Gastroesophageal sphincter (tissue), 3 donors: ENCODE measurements around the gene FBXW10.
"Not testable (repeated sequence)": the region's sequence is repeated elsewhere in the genome, so short reads cannot be mapped to it uniquely, and the experiment has no call there.

Experiments used
- POLR2A ChIP-seq, 2 donors: fragments of 450-650 bp; IDR thresholded peaks; one replicate each; pipeline ENCODE4 v1.6.1; 2017; ENCODE audit warnings: antibody characterized with exemption in 2 of 2, mild to moderate bottlenecking in 2 of 2, moderate library complexity in 1 of 2
- TF ChIP-seq, protein P1 (sequence below), 4 experiments: fragments of 200-600 bp in 2 of 4; fragments of 450-650 bp in 2 of 4; sonication (generic) in 1 of 4; IDR thresholded peaks; one replicate each; pipeline ENCODE4 v1.5.1; 2017 to 2019; ENCODE audit warnings: antibody characterized with exemption in 4 of 4, mild to moderate bottlenecking in 2 of 4, moderate library complexity in 2 of 4

DNA sequence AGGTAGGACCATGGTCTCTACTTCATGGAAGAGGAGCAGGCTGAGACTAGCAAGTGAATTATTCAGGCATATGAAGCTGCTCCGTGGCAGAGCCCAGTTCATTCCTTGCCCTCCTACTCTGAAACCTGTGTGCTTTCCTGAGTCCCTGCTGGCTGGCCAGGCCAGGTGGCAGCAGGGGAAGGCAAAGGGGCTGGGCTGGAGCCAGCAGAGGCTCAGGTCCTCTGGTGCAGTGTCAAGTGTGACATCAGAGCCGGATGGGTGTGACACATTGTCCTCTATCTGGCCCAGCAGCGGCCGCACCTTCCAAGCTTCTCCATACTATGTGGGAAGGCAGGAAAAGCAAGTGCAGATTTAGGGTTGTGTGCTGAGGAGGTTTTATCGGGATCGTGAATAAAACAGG, 2.6 kb upstream of the FBXW10 start:
- TF ChIP-seq, protein P1, sequence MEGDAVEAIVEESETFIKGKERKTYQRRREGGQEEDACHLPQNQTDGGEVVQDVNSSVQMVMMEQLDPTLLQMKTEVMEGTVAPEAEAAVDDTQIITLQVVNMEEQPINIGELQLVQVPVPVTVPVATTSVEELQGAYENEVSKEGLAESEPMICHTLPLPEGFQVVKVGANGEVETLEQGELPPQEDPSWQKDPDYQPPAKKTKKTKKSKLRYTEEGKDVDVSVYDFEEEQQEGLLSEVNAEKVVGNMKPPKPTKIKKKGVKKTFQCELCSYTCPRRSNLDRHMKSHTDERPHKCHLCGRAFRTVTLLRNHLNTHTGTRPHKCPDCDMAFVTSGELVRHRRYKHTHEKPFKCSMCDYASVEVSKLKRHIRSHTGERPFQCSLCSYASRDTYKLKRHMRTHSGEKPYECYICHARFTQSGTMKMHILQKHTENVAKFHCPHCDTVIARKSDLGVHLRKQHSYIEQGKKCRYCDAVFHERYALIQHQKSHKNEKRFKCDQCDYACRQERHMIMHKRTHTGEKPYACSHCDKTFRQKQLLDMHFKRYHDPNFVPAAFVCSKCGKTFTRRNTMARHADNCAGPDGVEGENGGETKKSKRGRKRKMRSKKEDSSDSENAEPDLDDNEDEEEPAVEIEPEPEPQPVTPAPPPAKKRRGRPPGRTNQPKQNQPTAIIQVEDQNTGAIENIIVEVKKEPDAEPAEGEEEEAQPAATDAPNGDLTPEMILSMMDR (IDR thresholded peaks at IDR 0.05): not testable (repeated sequence)
- not testable (repeated sequence) for TF ChIP-seq POLR2A (IDR thresholded peaks at IDR 0.05)
